Natural killer cell treated with Interleukin-12 subunit alpha and Interleukin-12 subunit beta and Interleukin-15 and Interleukin-18, amount 100 ng/mL, for 72 hours (primary cell): ENCODE results near the gene HCRTR1. TPM values are rescaled to one million over a fixed set of nuclear protein-coding genes. Genes with fewer than 3 reads are reported as not detected.

Experiments
- ATAC-seq, 2 donors: fragments of 150-1000 bp; cut with Tn5 transposase in 1 of 2; sonication (Bioruptor Pico), chemical (Tn5 transposase) in 1 of 2; 2 replicates each; pipeline ENCODE4 v1.10.0; 2021
- DNase-seq: peaks from one replicate; pipeline ENCODE4 v3.0.0; 2022; ENCODE audit warnings: low spot score
- H3K27ac Mint-ChIP-seq, 2 donors: 1 replicate in 1 of 2; 2 replicates in 1 of 2; pipeline ENCODE4 v1.8.0; 2022; ENCODE audit warnings: mixed read lengths in 2 of 2, mild to moderate bottlenecking in 1 of 2, moderate library complexity in 1 of 2
- H3K27me3 Mint-ChIP-seq, 2 donors: 1 replicate in 1 of 2; 2 replicates in 1 of 2; pipeline ENCODE4 v1.8.0; 2022; ENCODE audit warnings: mixed read lengths in 2 of 2
- H3K36me3 Mint-ChIP-seq: one replicate; pipeline ENCODE4 v1.8.0; 2022; ENCODE audit warnings: mixed read lengths
- H3K4me1 Mint-ChIP-seq, 2 donors: 1 replicate in 1 of 2; 2 replicates in 1 of 2; pipeline ENCODE4 v1.8.0; 2022; ENCODE audit warnings: low read depth in 2 of 2, mixed read lengths in 2 of 2, mild to moderate bottlenecking in 1 of 2
- H3K4me3 Mint-ChIP-seq: one replicate; pipeline ENCODE4 v1.8.0; 2022; ENCODE audit warnings: mixed read lengths
- H3K9me3 Mint-ChIP-seq: 2 replicates; pipeline ENCODE4 v1.8.0; 2022; ENCODE audit warnings: mixed read lengths
- total RNA-seq, 2 donors: library from RNA; stranded (reverse); gene quantifications; one replicate each; pipeline ENCODE4 v1.2.3, GENCODE V29; 2022

Gene HCRTR1
- total RNA-seq, 2 donors from 2014 or later, result not detected

- ATAC-seq, result no peak
- H3K9me3 Mint-ChIP-seq, result no peaks in the 10 kb centered on the region
- no peak overlapping the region for H3K4me3 Mint-ChIP-seq
- no peak overlapping the region for H3K27ac Mint-ChIP-seq
- peaks cover 18% of the 10 kb centered on the region in 2 donors for H3K4me1 Mint-ChIP-seq
- peaks cover 12% of the 10 kb centered on the region in 2 donors for H3K27me3 Mint-ChIP-seq
- DNase-seq, result no peak
- no peaks in the 10 kb centered on the region for H3K36me3 Mint-ChIP-seq
Observed at GRCh38 chr1:31621498-31621820, 4.0 kb downstream of the HCRTR1 start.

- peaks cover 5 to 6% of the 10 kb centered on the region in 2 donors for H3K27me3 Mint-ChIP-seq
- no peak overlapping the region for H3K4me3 Mint-ChIP-seq
- no peaks in the 10 kb centered on the region for H3K9me3 Mint-ChIP-seq
- no peaks in the 10 kb centered on the region for H3K36me3 Mint-ChIP-seq
- ATAC-seq (no peak), DNase-seq (no peak)
- no peak overlapping the region for H3K27ac Mint-ChIP-seq
- H3K4me1 Mint-ChIP-seq, result peaks cover 16 to 18% of the 10 kb centered on the region in 2 donors
Observed at GRCh38 chr1:31621847-31622730, 4.6 kb downstream of the HCRTR1 start.

DNA sequence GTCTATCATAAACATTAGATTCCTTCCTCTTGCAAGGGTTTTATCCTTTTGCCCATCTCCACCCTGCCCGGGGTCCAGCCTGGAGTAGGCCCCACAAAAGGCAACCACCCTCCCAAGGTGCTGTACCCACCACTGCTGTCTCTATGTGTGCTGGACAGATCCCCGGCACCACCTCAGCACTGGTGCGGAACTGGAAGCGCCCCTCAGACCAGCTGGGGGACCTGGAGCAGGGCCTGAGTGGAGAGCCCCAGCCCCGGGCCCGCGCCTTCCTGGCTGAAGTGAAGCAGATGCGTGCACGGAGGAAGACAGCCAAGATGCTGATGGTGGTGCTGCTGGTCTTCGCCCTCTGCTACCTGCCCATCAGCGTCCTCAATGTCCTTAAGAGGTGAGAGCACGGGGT is 5.9 kb downstream of the HCRTR1 start:
- Mint-ChIP-seq H3K36me3 (no peaks in the 10 kb centered on the region), H3K27ac (no peak overlapping the region), H3K4me1 (peaks cover 13 to 15% of the 10 kb centered on the region in 2 donors), H3K9me3 (no peaks in the 10 kb centered on the region), H3K4me3 (no peak overlapping the region), H3K27me3 (peaks cover 0 to 3% of the 10 kb centered on the region in 2 donors)
- ATAC-seq (no peak), DNase-seq (no peak)

DNA sequence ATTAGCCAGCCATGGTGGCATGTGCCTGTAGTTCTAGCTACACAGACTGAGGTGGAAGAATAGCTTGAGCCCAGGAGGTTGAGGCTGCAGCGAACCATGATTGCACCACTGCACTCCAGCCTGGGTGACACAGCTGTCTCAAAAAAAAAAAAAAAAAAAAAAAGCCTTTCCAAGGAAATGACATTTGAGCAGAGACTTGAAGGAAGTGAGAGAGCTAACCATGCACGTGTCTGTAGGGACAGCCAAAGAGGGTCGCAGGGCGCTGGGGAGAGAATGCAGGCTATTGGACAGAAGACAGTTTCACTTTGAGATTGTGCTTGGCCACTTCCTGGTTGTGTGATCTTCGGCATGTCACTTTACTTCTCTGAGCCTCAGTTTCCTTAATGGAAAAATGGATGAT is 6.8 kb downstream of the HCRTR1 start:
- H3K4me1 Mint-ChIP-seq, result peaks cover 13 to 15% of the 10 kb centered on the region in 2 donors
- H3K9me3 Mint-ChIP-seq, result no peaks in the 10 kb centered on the region
- H3K27me3 Mint-ChIP-seq, result no peaks in the 10 kb centered on the region
- peaks cover under 1% of the 10 kb centered on the region for H3K36me3 Mint-ChIP-seq
- no peak overlapping the region for H3K27ac Mint-ChIP-seq
- H3K4me3 Mint-ChIP-seq, result no peak overlapping the region
- no peak for DNase-seq
- no peak for ATAC-seq

DNA sequence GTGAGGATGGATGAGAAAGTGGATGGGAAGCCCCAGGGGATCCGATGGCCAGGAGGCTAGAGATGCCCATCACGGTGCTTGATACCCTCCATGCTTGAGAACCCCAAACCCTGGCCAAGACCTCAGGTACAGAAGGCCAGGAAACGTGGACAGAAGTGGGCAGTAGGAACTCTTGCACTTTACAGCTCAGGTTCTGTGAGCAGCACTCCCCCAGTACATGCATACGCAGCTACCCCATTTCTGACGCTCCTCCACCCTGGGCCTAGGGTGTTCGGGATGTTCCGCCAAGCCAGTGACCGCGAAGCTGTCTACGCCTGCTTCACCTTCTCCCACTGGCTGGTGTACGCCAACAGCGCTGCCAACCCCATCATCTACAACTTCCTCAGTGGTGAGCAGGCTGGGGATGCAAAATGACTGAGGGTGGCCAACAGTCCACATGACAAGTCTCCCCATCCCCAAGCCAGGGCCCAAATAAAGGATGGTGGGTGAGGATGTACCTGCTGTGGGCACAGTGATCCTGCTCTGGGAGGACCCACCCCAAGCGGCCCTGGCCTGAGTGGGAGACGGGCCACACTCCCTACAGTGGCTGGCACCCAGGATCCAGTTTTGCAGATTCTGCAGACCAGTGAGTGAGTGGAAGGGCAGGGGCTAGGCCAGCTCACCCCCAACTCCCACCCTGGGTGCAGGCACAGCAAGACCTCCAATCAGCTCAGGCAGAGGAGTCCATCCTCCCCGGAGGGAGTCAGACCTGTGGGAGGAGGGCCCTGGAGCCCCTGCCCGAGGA is 7.4 kb downstream of the HCRTR1 start:
- DNase-seq (no peak), ATAC-seq (peak in 1 of 2 donors; percentile 28)
- H3K9me3 Mint-ChIP-seq, result no peaks in the 10 kb centered on the region
- peaks cover 6% of the 10 kb centered on the region for H3K36me3 Mint-ChIP-seq
- peaks cover 13 to 15% of the 10 kb centered on the region in 2 donors for H3K4me1 Mint-ChIP-seq
- no peaks in the 10 kb centered on the region for H3K27me3 Mint-ChIP-seq
- H3K27ac Mint-ChIP-seq, result no peak overlapping the region
- no peak overlapping the region for H3K4me3 Mint-ChIP-seq

DNA sequence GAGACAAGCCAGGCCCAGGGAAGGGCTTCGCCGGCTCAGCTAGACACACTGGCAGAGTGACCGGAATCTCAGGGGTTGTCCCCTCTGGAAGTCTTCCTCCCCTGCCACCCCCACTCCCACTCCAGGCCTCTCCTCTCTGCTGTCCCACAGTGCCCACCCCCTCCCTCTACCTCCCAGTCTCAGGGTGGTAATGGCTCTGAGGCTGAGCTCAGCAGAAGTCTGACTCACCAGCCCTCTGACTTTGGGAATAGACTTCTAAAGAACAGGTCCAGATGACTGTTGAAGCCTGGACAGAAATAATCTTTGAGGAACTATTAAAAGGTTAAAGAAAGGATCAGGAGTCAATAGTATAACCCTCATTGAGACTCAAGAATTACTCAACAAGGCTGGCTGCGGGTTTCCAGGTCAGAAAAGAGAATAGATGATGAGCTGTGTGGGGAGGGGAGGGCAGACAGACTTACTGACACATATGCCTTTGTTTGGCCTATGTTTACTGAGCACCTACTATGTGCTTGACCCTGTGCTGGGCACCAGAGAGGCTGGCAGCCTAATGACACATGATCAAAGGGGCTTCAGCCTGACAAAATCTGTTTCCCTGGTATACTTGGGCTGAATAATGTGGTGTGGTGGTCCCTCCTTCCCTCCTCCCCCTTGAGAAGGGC is 8.2 kb downstream of the HCRTR1 start:
- H3K9me3 Mint-ChIP-seq, result no peaks in the 10 kb centered on the region
- peaks cover 13 to 15% of the 10 kb centered on the region in 2 donors for H3K4me1 Mint-ChIP-seq
- H3K27me3 Mint-ChIP-seq, result no peaks in the 10 kb centered on the region
- H3K27ac Mint-ChIP-seq, result no peak overlapping the region
- H3K36me3 Mint-ChIP-seq, result peaks cover 6% of the 10 kb centered on the region
- no peak for DNase-seq
- no peak for ATAC-seq
- no peak overlapping the region for H3K4me3 Mint-ChIP-seq

- no peaks in the 10 kb centered on the region for H3K9me3 Mint-ChIP-seq
- DNase-seq (no peak), ATAC-seq (no peak)
- H3K4me3 Mint-ChIP-seq, result no peak overlapping the region
- H3K36me3 Mint-ChIP-seq, result peaks cover 6% of the 10 kb centered on the region
- H3K27me3 Mint-ChIP-seq, result no peaks in the 10 kb centered on the region
- H3K27ac Mint-ChIP-seq, result no peak overlapping the region
- peaks cover 13 to 15% of the 10 kb centered on the region in 2 donors for H3K4me1 Mint-ChIP-seq
Observed at GRCh38 chr1:31626223-31627207, 9.0 kb downstream of the HCRTR1 start.

GRCh38 chr1:31627301-31627929 is 9.9 kb downstream of the HCRTR1 start:
- H3K4me3 Mint-ChIP-seq, result no peak overlapping the region
- H3K36me3 Mint-ChIP-seq, result peaks cover 6% of the 10 kb centered on the region
- no peak for ATAC-seq
- H3K27ac Mint-ChIP-seq, result no peak overlapping the region
- peaks cover 7 to 8% of the 10 kb centered on the region in 2 donors for H3K4me1 Mint-ChIP-seq
- H3K9me3 Mint-ChIP-seq, result no peaks in the 10 kb centered on the region
- H3K27me3 Mint-ChIP-seq, result no peaks in the 10 kb centered on the region
- no peak for DNase-seq

GRCh38 chr1:31627930-31628559 is 10.6 kb downstream of the HCRTR1 start:
- Mint-ChIP-seq H3K9me3 (no peaks in the 10 kb centered on the region), H3K36me3 (peaks cover 6% of the 10 kb centered on the region), H3K27me3 (no peaks in the 10 kb centered on the region), H3K4me1 (peaks cover 7 to 8% of the 10 kb centered on the region in 2 donors), H3K4me3 (no peak overlapping the region), H3K27ac (no peak overlapping the region)
- ATAC-seq, result no peak
- DNase-seq, result no peak

DNA sequence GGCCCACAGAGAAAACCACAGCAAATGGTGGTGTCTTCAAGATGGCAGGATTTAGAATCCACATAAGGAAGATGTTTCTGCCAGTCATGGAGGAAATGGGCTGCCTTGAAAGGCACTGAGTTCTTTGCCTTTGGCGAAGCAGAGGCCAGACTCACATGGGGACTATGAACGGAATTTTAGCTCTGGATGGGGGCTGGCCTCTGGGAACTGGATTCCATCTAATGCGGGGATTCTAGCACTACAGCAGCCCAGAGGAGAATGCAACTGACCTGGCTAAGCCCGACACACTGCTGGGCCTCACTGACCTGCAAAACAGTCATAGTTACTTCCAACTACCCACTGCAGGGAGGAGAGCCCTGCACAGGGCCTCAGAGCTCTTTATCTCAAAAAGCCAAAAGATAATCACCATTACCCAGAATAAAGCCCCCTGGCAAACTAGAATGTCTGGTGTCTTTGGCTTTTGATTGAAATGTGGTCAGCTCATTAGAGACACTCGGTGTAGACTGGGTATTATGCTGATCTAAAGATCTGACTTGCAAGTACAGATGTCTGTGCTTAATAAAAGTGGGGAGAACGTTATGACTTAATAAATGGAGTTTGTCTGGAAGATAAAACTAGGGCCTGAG is 11.6 kb downstream of the HCRTR1 start:
- Mint-ChIP-seq H3K4me3 (no peak overlapping the region), H3K27me3 (no peaks in the 10 kb centered on the region), H3K27ac (no peak overlapping the region), H3K4me1 (peaks cover 1 to 5% of the 10 kb centered on the region in 2 donors), H3K36me3 (peaks cover 6% of the 10 kb centered on the region), H3K9me3 (no peaks in the 10 kb centered on the region)
- DNase-seq, result no peak
- ATAC-seq, result no peak

GRCh38 chr1:31632649-31633048 is 15.2 kb downstream of the HCRTR1 start:
- no peak for DNase-seq
- Mint-ChIP-seq H3K9me3 (no peaks in the 10 kb centered on the region), H3K27ac (no peak overlapping the region), H3K27me3 (no peaks in the 10 kb centered on the region), H3K4me1 (peaks cover 17 to 18% of the 10 kb centered on the region in 2 donors), H3K36me3 (peaks cover 6% of the 10 kb centered on the region), H3K4me3 (no peak overlapping the region)
- no peak for ATAC-seq

DNA sequence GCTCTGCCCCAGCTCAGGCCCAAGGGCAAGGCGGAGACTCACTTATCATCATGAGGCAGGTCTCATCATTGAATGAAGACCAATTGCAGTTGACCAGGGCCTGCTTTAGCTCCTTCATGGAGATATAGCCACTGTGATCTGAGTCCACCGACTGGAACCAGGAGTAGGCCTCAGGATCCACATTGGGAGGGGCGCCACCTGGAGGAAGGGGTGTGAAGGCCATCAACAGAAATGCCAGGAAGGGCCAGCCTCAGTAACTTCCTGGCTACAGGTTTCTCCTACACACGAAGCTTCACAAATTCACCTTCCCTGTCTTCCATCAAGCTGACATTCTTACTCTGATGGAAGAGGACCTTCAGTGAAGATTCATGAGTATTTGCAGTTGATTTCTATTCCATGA is 15.6 kb downstream of the HCRTR1 start:
- H3K4me3 Mint-ChIP-seq, result no peak overlapping the region
- H3K4me1 Mint-ChIP-seq, result peaks cover 21 to 22% of the 10 kb centered on the region in 2 donors
- H3K27me3 Mint-ChIP-seq, result no peaks in the 10 kb centered on the region
- ATAC-seq, result no peak
- no peak for DNase-seq
- H3K9me3 Mint-ChIP-seq, result no peaks in the 10 kb centered on the region
- H3K27ac Mint-ChIP-seq, result no peak overlapping the region
- H3K36me3 Mint-ChIP-seq, result peaks cover 6% of the 10 kb centered on the region
